ENCODE results near the gene DDX11.
"Not testable (repeated sequence)": the region's sequence is repeated elsewhere in the genome, so short reads cannot be mapped to it uniquely, and the experiment has no call there.

Gene DDX11

DNA sequence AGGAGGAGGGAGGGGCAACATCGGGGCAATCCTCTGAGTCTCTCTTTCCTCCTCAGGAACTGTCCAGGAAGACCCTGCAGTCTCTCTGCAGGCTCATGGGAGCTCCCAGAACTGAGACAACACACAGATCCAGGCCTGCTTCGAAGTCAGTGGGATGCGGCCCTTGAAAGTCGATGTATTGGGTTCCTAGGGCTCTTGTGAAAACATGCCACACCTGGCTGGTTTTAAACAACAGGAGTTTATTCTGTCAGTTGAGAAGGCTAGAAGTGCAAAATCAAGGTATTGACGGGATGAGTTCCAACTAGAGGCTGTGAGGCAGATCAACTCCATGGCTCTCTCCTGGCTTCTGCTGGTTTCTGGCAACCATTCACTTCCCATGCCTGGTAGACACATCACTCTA lies 36.6 kb downstream of the DDX11 start:
- H3K4me3 ChIP-seq (ENCODE audit: low read depth, low read length); H3K36me3 ChIP-seq (ENCODE audit: control insufficient read depth, insufficient read depth, low read length); H3K9ac ChIP-seq (ENCODE audit: low read length); H3K4me1 ChIP-seq (ENCODE audit: control insufficient read depth, insufficient read depth, low read length); H3K27ac ChIP-seq (ENCODE audit: low read depth, low read length); H3K27me3 ChIP-seq (ENCODE audit: control insufficient read depth, insufficient read depth, low read length); H3K9me3 ChIP-seq (ENCODE audit: control insufficient read depth, insufficient read depth, low read depth, low read length): not testable (repeated sequence)

- H3K4me3 ChIP-seq (ENCODE audit: low read depth, low read length); H3K9me3 ChIP-seq (ENCODE audit: control insufficient read depth, insufficient read depth, low read depth, low read length); H3K4me1 ChIP-seq (ENCODE audit: control insufficient read depth, insufficient read depth, low read length); H3K9ac ChIP-seq (ENCODE audit: low read length); H3K27ac ChIP-seq (ENCODE audit: low read depth, low read length); H3K36me3 ChIP-seq (ENCODE audit: control insufficient read depth, insufficient read depth, low read length): not testable (repeated sequence)
- peaks cover 35% of the 10 kb centered on the region for H3K27me3 ChIP-seq (ENCODE audit: control insufficient read depth, insufficient read depth, low read length)
Measured at GRCh38 chr12:31115092-31115601, 41.5 kb downstream of the DDX11 start.

- not testable (repeated sequence) for H3K4me1 ChIP-seq (ENCODE audit: control insufficient read depth, insufficient read depth, low read length); H3K9me3 ChIP-seq (ENCODE audit: control insufficient read depth, insufficient read depth, low read depth, low read length); H3K27ac ChIP-seq (ENCODE audit: low read depth, low read length); H3K9ac ChIP-seq (ENCODE audit: low read length); H3K36me3 ChIP-seq (ENCODE audit: control insufficient read depth, insufficient read depth, low read length)
- Histone ChIP-seq H3K27me3 (ENCODE audit: control insufficient read depth, insufficient read depth, low read length) (peaks cover 41% of the 10 kb centered on the region), H3K4me3 (ENCODE audit: low read depth, low read length) (peak overlapping the region; percentile 66)
Measured at GRCh38 chr12:31116846-31117202, 43.2 kb downstream of the DDX11 start.

DNA sequence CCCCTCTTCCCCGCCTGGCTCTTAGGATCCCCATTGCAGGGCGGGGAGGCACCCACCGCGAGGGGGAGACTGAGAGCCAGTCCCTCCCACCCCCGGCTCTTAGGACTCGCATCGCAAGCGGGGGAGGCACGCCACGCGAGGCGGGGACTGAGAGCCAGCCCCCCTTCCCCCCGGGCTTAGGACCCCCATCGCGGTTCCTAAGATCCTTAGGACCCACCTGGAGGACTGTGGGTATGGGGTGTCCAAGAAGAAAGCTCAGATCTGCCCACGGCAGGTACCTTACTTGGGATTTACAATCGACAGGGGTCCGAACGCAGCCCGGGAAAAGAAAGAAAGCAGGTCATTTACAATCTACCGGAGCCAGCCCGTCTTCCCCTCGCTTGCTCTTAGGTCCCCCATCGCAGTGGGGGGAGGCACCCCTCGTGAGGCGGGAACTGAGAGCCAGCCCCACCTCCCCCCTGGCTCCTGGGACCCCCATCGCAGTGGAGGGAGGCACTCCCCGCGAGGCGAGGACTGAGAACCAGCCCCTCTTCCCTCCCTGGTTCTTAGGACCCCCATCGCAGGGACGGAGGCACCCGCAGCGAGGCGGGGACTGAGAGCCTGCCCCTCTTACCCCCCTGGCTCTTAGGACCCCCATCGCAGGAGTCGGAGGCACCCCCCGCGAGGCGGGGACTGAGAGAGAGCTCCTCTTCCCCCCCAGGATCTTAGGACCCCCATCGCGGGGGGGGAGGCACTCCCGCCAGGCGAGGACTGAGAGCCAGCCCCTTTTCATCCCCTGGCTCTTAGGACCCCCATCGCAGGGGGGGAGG lies 43.7 kb downstream of the DDX11 start:
- Histone ChIP-seq H3K4me1 (ENCODE audit: control insufficient read depth, insufficient read depth, low read length) (peaks cover 5% of the 10 kb centered on the region; the same call in 1 of the 2 replicates), H3K9me3 (ENCODE audit: control insufficient read depth, insufficient read depth, low read depth, low read length) (no peaks in the 10 kb centered on the region), H3K27ac (ENCODE audit: low read depth, low read length) (no peak overlapping the region), H3K27me3 (ENCODE audit: control insufficient read depth, insufficient read depth, low read length) (peaks cover 41% of the 10 kb centered on the region), H3K4me3 (ENCODE audit: low read depth, low read length) (peak overlapping the region; percentile 66), H3K36me3 (ENCODE audit: control insufficient read depth, insufficient read depth, low read length) (no peaks in the 10 kb centered on the region), H3K9ac (ENCODE audit: low read length) (peak overlapping the region; percentile 17)

GRCh38 chr12:31118347-31119191 lies 44.9 kb downstream of the DDX11 start:
- no peaks in the 10 kb centered on the region for H3K9me3 ChIP-seq (ENCODE audit: control insufficient read depth, insufficient read depth, low read depth, low read length)
- H3K27me3 ChIP-seq (ENCODE audit: control insufficient read depth, insufficient read depth, low read length), result peaks cover 41% of the 10 kb centered on the region
- H3K4me3 ChIP-seq (ENCODE audit: low read depth, low read length), result peak overlapping the region; percentile 66
- H3K27ac ChIP-seq (ENCODE audit: low read depth, low read length), result no peak overlapping the region
- no peak overlapping the region for H3K9ac ChIP-seq (ENCODE audit: low read length)
- H3K36me3 ChIP-seq (ENCODE audit: control insufficient read depth, insufficient read depth, low read length), result no peaks in the 10 kb centered on the region
- peaks cover 5% of the 10 kb centered on the region; the same call in 1 of the 2 replicates for H3K4me1 ChIP-seq (ENCODE audit: control insufficient read depth, insufficient read depth, low read length)

GRCh38 chr12:31119192-31119802 lies 45.6 kb downstream of the DDX11 start:
- Histone ChIP-seq H3K4me1 (ENCODE audit: control insufficient read depth, insufficient read depth, low read length) (peaks cover 5% of the 10 kb centered on the region; the same call in 1 of the 2 replicates), H3K27me3 (ENCODE audit: control insufficient read depth, insufficient read depth, low read length) (peaks cover 41% of the 10 kb centered on the region), H3K36me3 (ENCODE audit: control insufficient read depth, insufficient read depth, low read length) (no peaks in the 10 kb centered on the region), H3K4me3 (ENCODE audit: low read depth, low read length) (peak overlapping the region; percentile 66), H3K9ac (ENCODE audit: low read length) (no peak overlapping the region), H3K9me3 (ENCODE audit: control insufficient read depth, insufficient read depth, low read depth, low read length) (no peaks in the 10 kb centered on the region), H3K27ac (ENCODE audit: low read depth, low read length) (no peak overlapping the region)

- Histone ChIP-seq H3K36me3 (ENCODE audit: control insufficient read depth, insufficient read depth, low read length) (no peaks in the 10 kb centered on the region), H3K9me3 (ENCODE audit: control insufficient read depth, insufficient read depth, low read depth, low read length) (no peaks in the 10 kb centered on the region), H3K4me1 (ENCODE audit: control insufficient read depth, insufficient read depth, low read length) (peaks cover 5% of the 10 kb centered on the region; the same call in 1 of the 2 replicates), H3K27me3 (ENCODE audit: control insufficient read depth, insufficient read depth, low read length) (peaks cover 41% of the 10 kb centered on the region), H3K4me3 (ENCODE audit: low read depth, low read length) (peak overlapping the region; percentile 66), H3K9ac (ENCODE audit: low read length) (no peak overlapping the region), H3K27ac (ENCODE audit: low read depth, low read length) (no peak overlapping the region)
Measured at GRCh38 chr12:31119803-31120211, 46.1 kb downstream of the DDX11 start.

- H3K27me3 ChIP-seq (ENCODE audit: control insufficient read depth, insufficient read depth, low read length), result peaks cover 41% of the 10 kb centered on the region
- no peaks in the 10 kb centered on the region for H3K9me3 ChIP-seq (ENCODE audit: control insufficient read depth, insufficient read depth, low read depth, low read length)
- no peak overlapping the region for H3K9ac ChIP-seq (ENCODE audit: low read length)
- H3K27ac ChIP-seq (ENCODE audit: low read depth, low read length), result no peak overlapping the region
- no peaks in the 10 kb centered on the region for H3K36me3 ChIP-seq (ENCODE audit: control insufficient read depth, insufficient read depth, low read length)
- peaks cover 5% of the 10 kb centered on the region; the same call in 1 of the 2 replicates for H3K4me1 ChIP-seq (ENCODE audit: control insufficient read depth, insufficient read depth, low read length)
- peak overlapping the region; percentile 66 for H3K4me3 ChIP-seq (ENCODE audit: low read depth, low read length)
Measured at GRCh38 chr12:31120392-31121008, 46.8 kb downstream of the DDX11 start.

- H3K27me3 ChIP-seq (ENCODE audit: control insufficient read depth, insufficient read depth, low read length), result peaks cover 41% of the 10 kb centered on the region
- H3K9me3 ChIP-seq (ENCODE audit: control insufficient read depth, insufficient read depth, low read depth, low read length); H3K27ac ChIP-seq (ENCODE audit: low read depth, low read length); H3K9ac ChIP-seq (ENCODE audit: low read length); H3K36me3 ChIP-seq (ENCODE audit: control insufficient read depth, insufficient read depth, low read length); H3K4me1 ChIP-seq (ENCODE audit: control insufficient read depth, insufficient read depth, low read length): not testable (repeated sequence)
- peak overlapping the region; percentile 66 for H3K4me3 ChIP-seq (ENCODE audit: low read depth, low read length)
Measured at GRCh38 chr12:31121022-31121728, 47.5 kb downstream of the DDX11 start.

DNA sequence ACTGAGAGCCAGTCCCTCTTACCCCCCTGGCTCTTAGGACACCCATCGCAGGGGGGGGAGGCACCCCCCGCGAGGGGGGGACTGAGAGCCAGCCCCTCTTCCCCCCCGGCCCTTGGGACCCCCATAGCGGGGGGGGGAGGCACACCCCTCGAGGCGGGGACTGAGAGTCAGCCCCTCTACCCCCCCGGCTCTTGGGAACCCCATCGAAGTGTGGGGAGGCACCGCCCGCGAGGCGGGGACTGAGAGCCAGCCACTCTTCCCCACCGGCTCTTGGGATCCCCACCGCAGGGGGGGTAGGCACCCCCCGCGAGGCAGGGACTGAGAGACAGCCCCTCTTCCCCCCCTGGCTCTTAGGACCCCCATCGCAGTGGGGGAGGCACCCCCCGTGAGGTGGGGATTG lies 48.8 kb downstream of the DDX11 start:
- Histone ChIP-seq H3K27me3 (ENCODE audit: control insufficient read depth, insufficient read depth, low read length) (peaks cover 33% of the 10 kb centered on the region), H3K4me1 (ENCODE audit: control insufficient read depth, insufficient read depth, low read length) (peaks cover 5% of the 10 kb centered on the region; the same call in 1 of the 2 replicates), H3K4me3 (ENCODE audit: low read depth, low read length) (no peak overlapping the region), H3K36me3 (ENCODE audit: control insufficient read depth, insufficient read depth, low read length) (no peaks in the 10 kb centered on the region), H3K27ac (ENCODE audit: low read depth, low read length) (no peak overlapping the region), H3K9ac (ENCODE audit: low read length) (no peak overlapping the region), H3K9me3 (ENCODE audit: control insufficient read depth, insufficient read depth, low read depth, low read length) (no peaks in the 10 kb centered on the region)
